A673 (cell line): ENCODE results near the gene TF.

Source experiments
- EZH2 ChIP-seq: fragments of 200-600 bp; sonication (generic); IDR thresholded peaks from 2 replicates; pipeline ENCODE4 v1.6.1; 2017; ENCODE audit warnings: borderline replicate concordance, low read depth, mild to moderate bottlenecking, mixed read lengths, antibody characterized with exemption, low read length; ENCODE audit not compliant: poor library complexity, severe bottlenecking
- TF ChIP-seq, protein P1 (sequence below): fragments of 300-800, 200-600 bp; sonication (generic); conservative IDR thresholded peaks from 2 replicates; pipeline ENCODE4 v1.5.1; 2017; ENCODE audit warnings: low read depth, mild to moderate bottlenecking, antibody characterized with exemption, low read length, moderate library complexity, mixed read lengths

DNA sequence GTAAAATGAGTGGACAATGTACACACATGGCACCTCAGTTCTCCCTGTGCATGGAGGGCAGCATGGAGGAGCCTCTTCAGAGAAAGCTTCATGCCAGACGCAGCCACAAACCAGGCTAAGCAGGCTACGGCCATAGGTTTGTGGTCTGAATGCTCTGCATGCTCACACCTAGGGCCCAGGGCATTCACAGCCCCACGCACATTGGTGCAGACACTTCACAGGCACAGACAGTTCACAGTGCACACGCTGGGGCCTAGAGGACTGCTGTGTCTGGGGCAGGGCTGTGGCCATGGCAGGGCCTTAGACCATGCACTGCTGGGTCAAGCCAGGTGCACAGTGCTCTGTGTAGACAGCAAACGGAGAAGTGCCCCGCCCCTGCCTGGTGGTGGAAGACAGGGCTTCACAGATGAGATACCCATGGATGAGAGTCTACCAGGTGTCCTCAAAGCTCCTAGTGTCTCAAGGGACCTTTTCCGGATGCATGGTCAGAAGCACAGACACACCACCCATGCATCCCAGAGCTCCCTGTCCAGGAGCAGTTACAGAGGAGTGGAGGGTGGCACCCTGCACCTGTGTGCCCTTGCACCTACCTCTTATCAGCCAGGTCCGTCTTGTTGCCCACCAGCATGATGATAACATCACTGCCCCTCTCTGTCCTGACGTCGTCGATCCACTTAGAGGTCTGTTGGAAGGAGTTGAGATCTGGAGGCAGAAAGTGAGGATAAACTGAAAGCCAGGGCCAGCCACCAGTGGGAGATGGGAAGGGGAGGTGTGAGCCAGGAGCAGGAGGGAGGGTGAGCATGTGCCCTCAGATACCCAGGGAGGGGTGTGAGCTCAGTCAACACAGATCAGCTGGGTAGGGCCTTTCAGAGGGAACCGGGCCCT lies 93.0 kb downstream of the TF start:
- TF ChIP-seq, protein P1, sequence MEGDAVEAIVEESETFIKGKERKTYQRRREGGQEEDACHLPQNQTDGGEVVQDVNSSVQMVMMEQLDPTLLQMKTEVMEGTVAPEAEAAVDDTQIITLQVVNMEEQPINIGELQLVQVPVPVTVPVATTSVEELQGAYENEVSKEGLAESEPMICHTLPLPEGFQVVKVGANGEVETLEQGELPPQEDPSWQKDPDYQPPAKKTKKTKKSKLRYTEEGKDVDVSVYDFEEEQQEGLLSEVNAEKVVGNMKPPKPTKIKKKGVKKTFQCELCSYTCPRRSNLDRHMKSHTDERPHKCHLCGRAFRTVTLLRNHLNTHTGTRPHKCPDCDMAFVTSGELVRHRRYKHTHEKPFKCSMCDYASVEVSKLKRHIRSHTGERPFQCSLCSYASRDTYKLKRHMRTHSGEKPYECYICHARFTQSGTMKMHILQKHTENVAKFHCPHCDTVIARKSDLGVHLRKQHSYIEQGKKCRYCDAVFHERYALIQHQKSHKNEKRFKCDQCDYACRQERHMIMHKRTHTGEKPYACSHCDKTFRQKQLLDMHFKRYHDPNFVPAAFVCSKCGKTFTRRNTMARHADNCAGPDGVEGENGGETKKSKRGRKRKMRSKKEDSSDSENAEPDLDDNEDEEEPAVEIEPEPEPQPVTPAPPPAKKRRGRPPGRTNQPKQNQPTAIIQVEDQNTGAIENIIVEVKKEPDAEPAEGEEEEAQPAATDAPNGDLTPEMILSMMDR, result no peak
- no peak for TF ChIP-seq EZH2
